ENCODE results near the gene MTCP1.

GRCh38 chrX:155053656-155054055, 17.3 kb downstream of the MTCP1 start:
- no peak for TF ChIP-seq POLR2A (IDR thresholded peaks at IDR 0.05)
- TF ChIP-seq CTCF (IDR thresholded peaks at IDR 0.05) = no peak
